Astrocyte (in vitro differentiated cells and primary cell): ENCODE data around the gene TIGD1. TPM values are rescaled to one million over a fixed set of nuclear protein-coding genes. Genes with fewer than 3 reads are reported as not detected.
A peak's percentile ranks its signal among the peaks of the same experiment; 100 is the strongest.

ENCODE experiments used
- DNase-seq: peaks from one replicate; pipeline ENCODE4 v3.0.0-alpha.2; 2010; ENCODE audit warnings: low read depth
- FAIRE-seq: peaks from 2 replicates; lab custom pipeline; 2011; peaks lifted over from hg19 to GRCh38; lab: Jason Lieb, UNC
- H2AFZ ChIP-seq: 2 replicates; pipeline ENCODE4 v1.6.0; 2012; ENCODE audit warnings: low read depth, low read length, inconsistent platforms
- H3K27ac ChIP-seq: 2 replicates; pipeline ENCODE4 v1.5.1; 2011; ENCODE audit warnings: low read depth, low read length, inconsistent platforms
- H3K27me3 ChIP-seq: 2 replicates; pipeline ENCODE4 v1.6.0; 2011; ENCODE audit warnings: low read length, inconsistent platforms; ENCODE audit not compliant: insufficient read depth
- H3K36me3 ChIP-seq: 2 replicates; pipeline ENCODE4 v1.5.1; 2011; ENCODE audit warnings: low read length, inconsistent platforms; ENCODE audit not compliant: insufficient read depth
- H3K4me1 ChIP-seq: 2 replicates; pipeline ENCODE4 v1.5.1; 2011; ENCODE audit warnings: low read length, inconsistent platforms; ENCODE audit not compliant: insufficient read depth
- H3K4me2 ChIP-seq: 2 replicates; pipeline ENCODE4 v1.6.0; 2012; ENCODE audit warnings: low read length, inconsistent platforms
- H3K4me3 ChIP-seq: 2 replicates; pipeline ENCODE4 v1.5.1; 2011; ENCODE audit warnings: low read depth, mild to moderate bottlenecking, low read length, inconsistent platforms; ENCODE audit not compliant: insufficient read depth
- H3K79me2 ChIP-seq: 2 replicates; pipeline ENCODE4 v1.6.0; 2012; ENCODE audit warnings: mild to moderate bottlenecking, low read length, inconsistent platforms; ENCODE audit not compliant: insufficient read depth
- H3K9ac ChIP-seq: 2 replicates; pipeline ENCODE4 v1.6.0; 2012; ENCODE audit warnings: mild to moderate bottlenecking, low read length, inconsistent platforms
- H3K9me3 ChIP-seq: 2 replicates; pipeline ENCODE4 v1.5.1; 2012; ENCODE audit warnings: low read depth, mild to moderate bottlenecking, low read length, inconsistent platforms; ENCODE audit not compliant: insufficient read depth
- H4K20me1 ChIP-seq: 2 replicates; pipeline ENCODE4 v1.6.0; 2012; ENCODE audit warnings: low read length, inconsistent platforms; ENCODE audit not compliant: insufficient read depth
- H3K27ac Mint-ChIP-seq: one replicate; pipeline ENCODE4 v1.8.0; 2021; ENCODE audit warnings: mild to moderate bottlenecking, mixed read lengths; ENCODE audit not compliant: unreplicated experiment
- H3K27me3 Mint-ChIP-seq: one replicate; pipeline ENCODE4 v1.8.0; 2021; ENCODE audit warnings: low read depth, mixed read lengths; ENCODE audit not compliant: unreplicated experiment
- H3K36me3 Mint-ChIP-seq: one replicate; pipeline ENCODE4 v1.8.0; 2021; ENCODE audit warnings: low read depth, mixed read lengths; ENCODE audit not compliant: unreplicated experiment
- H3K4me1 Mint-ChIP-seq: one replicate; pipeline ENCODE4 v1.8.0; 2021; ENCODE audit warnings: low read depth, mixed read lengths; ENCODE audit not compliant: unreplicated experiment
- H3K4me3 Mint-ChIP-seq: one replicate; pipeline ENCODE4 v1.8.0; 2021; ENCODE audit warnings: mild to moderate bottlenecking, moderate library complexity, mixed read lengths; ENCODE audit not compliant: unreplicated experiment
- H3K9me3 Mint-ChIP-seq: one replicate; pipeline ENCODE4 v1.8.0; 2021; ENCODE audit warnings: mild to moderate bottlenecking, mixed read lengths; ENCODE audit not compliant: unreplicated experiment
- EZH2 ChIP-seq: IDR thresholded peaks from 2 replicates; pipeline ENCODE4 v1.6.1; 2012; ENCODE audit warnings: mild to moderate bottlenecking, low read length, inconsistent platforms; ENCODE audit not compliant: insufficient read depth
- total RNA-seq: library from RNA; stranded (reverse); gene quantifications from 2 replicates; pipeline ENCODE4 v1.2.1, GENCODE V29; 2021
- TF ChIP-seq, protein P1 (sequence below): IDR thresholded peaks from 2 replicates; pipeline ENCODE4 v1.5.1; 2011; ENCODE audit warnings: low read depth, mild to moderate bottlenecking, inconsistent platforms, low read length, moderate library complexity; ENCODE audit not compliant: insufficient read depth

Gene TIGD1
- total RNA-seq, 1 donor from 2014 or later, result 6.5 TPM

DNA sequence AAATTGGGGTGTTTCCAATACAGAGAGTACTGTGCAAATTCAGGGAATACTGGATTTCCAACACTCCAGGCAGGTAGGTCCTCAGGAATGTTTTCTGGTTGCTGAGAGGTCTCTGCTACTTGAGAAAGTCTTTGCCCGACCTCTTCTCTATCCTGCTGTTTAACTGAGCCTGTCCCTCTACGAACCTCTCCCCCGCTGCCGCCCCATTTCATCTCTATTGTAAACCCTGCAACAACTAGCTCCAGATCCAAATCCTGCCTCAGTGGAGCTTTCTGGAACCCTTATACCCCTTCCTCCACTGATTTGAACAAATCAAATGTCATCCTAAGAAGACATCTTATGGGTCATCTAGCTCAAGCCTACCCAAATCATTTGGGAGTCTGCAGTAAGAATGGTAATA lies 1.4 kb upstream of the TIGD1 start:
- no peaks in the 10 kb centered on the region for H3K27me3 ChIP-seq
- H3K9ac ChIP-seq, result peak overlapping the region; percentile 98
- Mint-ChIP-seq H3K9me3 (peaks cover 7% of the 10 kb centered on the region), H3K4me3 (peak overlapping the region; percentile 98), H3K4me1 (peaks cover 32% of the 10 kb centered on the region), H3K27me3 (no peaks in the 10 kb centered on the region), H3K27ac (peak overlapping the region; percentile 97), H3K36me3 (peaks cover 19% of the 10 kb centered on the region)
- peaks cover 97% of the 10 kb centered on the region for H3K79me2 ChIP-seq
- no peak overlapping the region for H2AFZ ChIP-seq
- H3K27ac ChIP-seq, result no peak overlapping the region
- TF ChIP-seq, protein P1, sequence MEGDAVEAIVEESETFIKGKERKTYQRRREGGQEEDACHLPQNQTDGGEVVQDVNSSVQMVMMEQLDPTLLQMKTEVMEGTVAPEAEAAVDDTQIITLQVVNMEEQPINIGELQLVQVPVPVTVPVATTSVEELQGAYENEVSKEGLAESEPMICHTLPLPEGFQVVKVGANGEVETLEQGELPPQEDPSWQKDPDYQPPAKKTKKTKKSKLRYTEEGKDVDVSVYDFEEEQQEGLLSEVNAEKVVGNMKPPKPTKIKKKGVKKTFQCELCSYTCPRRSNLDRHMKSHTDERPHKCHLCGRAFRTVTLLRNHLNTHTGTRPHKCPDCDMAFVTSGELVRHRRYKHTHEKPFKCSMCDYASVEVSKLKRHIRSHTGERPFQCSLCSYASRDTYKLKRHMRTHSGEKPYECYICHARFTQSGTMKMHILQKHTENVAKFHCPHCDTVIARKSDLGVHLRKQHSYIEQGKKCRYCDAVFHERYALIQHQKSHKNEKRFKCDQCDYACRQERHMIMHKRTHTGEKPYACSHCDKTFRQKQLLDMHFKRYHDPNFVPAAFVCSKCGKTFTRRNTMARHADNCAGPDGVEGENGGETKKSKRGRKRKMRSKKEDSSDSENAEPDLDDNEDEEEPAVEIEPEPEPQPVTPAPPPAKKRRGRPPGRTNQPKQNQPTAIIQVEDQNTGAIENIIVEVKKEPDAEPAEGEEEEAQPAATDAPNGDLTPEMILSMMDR, result no peak
- TF ChIP-seq EZH2, result no peak
- DNase-seq (no peak), FAIRE-seq (no peak)
- H3K9me3 ChIP-seq, result peaks cover 3% of the 10 kb centered on the region
- H3K4me3 ChIP-seq, result peak overlapping the region; percentile 91
- peaks cover 25% of the 10 kb centered on the region for H3K36me3 ChIP-seq
- peaks cover 57% of the 10 kb centered on the region for H4K20me1 ChIP-seq
- peak overlapping the region; percentile 93 for H3K4me2 ChIP-seq
- peaks cover 13% of the 10 kb centered on the region for H3K4me1 ChIP-seq

DNA sequence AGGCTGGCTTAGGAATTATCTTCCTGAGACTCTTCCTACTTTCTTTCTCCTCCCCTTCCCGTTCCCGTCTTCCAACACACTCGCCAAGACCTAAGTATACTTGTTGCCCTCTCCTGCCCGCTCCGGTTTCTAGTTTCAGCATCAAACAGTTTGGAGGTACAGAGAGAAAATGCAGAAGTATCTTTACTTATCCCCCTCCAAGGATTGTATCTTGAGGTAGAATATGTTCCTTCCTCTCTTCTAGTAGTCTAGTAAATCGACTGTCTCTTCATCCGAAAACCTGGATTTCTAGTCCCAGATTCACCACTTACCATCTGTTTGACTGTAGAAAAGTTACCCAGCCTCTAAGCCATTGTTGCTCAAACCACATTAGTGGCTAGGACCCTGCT lies 887 bp upstream of the TIGD1 start:
- Histone ChIP-seq H3K27ac (peak overlapping the region; percentile 95), H3K27me3 (no peaks in the 10 kb centered on the region), H3K79me2 (peaks cover 97% of the 10 kb centered on the region), H3K9ac (peak overlapping the region; percentile 98), H3K4me2 (peak overlapping the region; percentile 93), H3K36me3 (peaks cover 20% of the 10 kb centered on the region), H3K9me3 (peaks cover 3% of the 10 kb centered on the region), H4K20me1 (peaks cover 57% of the 10 kb centered on the region), H2AFZ (peak overlapping the region; percentile 83), H3K4me1 (peaks cover 13% of the 10 kb centered on the region), H3K4me3 (peak overlapping the region; percentile 91)
- H3K27ac Mint-ChIP-seq, result peak overlapping the region; percentile 97
- H3K4me1 Mint-ChIP-seq, result peaks cover 27% of the 10 kb centered on the region
- H3K4me3 Mint-ChIP-seq, result peak overlapping the region; percentile 98
- no peaks in the 10 kb centered on the region for H3K27me3 Mint-ChIP-seq
- H3K36me3 Mint-ChIP-seq, result peaks cover 19% of the 10 kb centered on the region
- TF ChIP-seq EZH2, result no peak
- TF ChIP-seq, protein P1, result no peak
- FAIRE-seq (no peak), DNase-seq (no peak)
- peaks cover 7% of the 10 kb centered on the region for H3K9me3 Mint-ChIP-seq

DNA sequence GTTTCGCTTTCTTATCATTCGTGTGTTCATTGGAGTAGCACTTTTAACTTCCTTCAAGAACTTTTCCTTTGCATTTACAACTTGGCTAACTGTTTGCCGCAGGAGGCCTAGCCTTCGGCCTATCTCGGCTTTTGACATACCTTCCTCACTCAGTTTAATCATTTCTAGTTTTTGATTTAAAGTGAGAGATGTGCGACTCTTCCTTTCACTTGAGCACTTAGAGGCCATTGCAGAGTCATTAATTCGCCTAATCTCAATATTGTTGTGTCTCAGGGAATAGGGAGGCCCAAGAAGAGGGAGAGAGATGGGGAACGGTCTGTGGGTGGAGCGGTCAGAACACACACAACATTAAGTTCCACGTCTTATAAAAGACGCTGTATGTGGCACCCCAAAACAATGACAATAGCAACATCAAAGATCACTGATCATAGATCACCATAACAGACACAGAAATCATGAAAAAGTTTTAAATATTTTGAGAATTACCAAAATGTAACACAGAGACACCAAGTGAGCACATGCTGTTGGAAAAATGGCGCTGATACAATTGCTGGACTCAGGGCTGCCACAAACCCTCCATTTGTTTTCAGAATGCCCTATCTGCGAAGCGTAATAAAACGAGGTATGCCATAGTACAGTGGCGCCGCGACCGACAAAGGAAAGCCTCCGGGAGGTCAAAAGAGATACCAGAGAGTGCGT lies 553 bp downstream of the TIGD1 start:
- Histone ChIP-seq H3K4me2 (peak overlapping the region; percentile 93), H4K20me1 (peaks cover 43% of the 10 kb centered on the region), H3K4me1 (peaks cover 13% of the 10 kb centered on the region), H3K36me3 (peaks cover 11% of the 10 kb centered on the region), H3K9me3 (peaks cover 3% of the 10 kb centered on the region), H2AFZ (peak overlapping the region; percentile 83), H3K79me2 (peaks cover 91% of the 10 kb centered on the region), H3K27me3 (no peaks in the 10 kb centered on the region), H3K27ac (peak overlapping the region; percentile 95), H3K4me3 (peak overlapping the region; percentile 91), H3K9ac (peak overlapping the region; percentile 98)
- DNase-seq, result no peak
- H3K9me3 Mint-ChIP-seq, result peaks cover 7% of the 10 kb centered on the region
- peaks cover 19% of the 10 kb centered on the region for H3K4me1 Mint-ChIP-seq
- peak overlapping the region; percentile 98 for H3K4me3 Mint-ChIP-seq
- FAIRE-seq, result no peak
- peak overlapping the region; percentile 98 for H3K27ac Mint-ChIP-seq
- no peaks in the 10 kb centered on the region for H3K27me3 Mint-ChIP-seq
- peaks cover 14% of the 10 kb centered on the region for H3K36me3 Mint-ChIP-seq
- TF ChIP-seq EZH2, result no peak
- TF ChIP-seq, protein P1, result no peak
